ENCODE measurements around the gene BMPR1B.
"Not testable (repeated sequence)": the region's sequence is repeated elsewhere in the genome, so short reads cannot be mapped to it uniquely, and the experiment has no call there.

Gene BMPR1B

DNA sequence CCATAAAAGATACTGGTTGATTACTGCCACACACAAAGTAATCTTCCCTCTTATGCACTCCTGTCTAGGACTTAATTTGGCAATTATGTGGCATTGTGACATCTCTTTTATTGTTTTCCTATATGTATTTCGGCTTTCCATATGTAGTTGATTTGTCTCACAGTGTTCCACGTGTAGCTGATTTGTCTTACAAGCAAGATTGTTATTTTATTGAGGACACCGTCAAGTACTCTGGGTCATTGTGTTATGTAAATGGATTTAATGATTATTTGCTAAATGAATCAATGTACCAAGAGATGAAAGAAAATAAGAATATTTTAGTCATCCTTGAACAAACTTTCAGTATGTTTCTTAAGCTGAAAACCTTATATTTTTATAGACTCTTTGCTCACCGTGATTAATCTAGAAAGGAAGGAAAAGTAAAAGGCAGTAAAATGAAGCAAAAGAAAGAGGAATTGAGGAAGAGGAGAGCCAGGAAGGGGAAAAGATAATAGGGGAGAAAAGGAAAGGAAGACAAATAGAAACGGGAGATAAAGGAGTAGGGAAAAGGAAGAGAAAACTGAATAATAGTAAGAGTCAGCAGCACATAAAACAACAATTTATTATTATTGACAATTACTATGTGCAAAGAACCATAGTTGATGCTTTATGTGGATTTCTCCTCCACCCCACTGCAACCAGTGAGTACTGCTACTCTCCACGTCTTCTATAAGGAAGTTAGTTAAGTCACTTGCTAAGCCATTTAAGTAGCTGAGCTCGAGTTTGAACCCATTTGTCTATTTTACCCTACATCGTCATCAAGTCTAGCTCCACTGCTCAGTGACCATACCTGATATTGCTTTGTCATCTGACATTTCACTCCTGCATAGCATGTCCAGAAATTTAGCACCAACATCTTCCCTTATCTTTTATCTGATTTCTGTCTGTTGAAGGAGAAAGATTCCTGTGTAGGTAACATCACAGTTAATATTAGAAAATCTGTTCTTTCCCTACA lies 336.5 kb downstream of the BMPR1B start:
- no peak for DNase-seq

DNA sequence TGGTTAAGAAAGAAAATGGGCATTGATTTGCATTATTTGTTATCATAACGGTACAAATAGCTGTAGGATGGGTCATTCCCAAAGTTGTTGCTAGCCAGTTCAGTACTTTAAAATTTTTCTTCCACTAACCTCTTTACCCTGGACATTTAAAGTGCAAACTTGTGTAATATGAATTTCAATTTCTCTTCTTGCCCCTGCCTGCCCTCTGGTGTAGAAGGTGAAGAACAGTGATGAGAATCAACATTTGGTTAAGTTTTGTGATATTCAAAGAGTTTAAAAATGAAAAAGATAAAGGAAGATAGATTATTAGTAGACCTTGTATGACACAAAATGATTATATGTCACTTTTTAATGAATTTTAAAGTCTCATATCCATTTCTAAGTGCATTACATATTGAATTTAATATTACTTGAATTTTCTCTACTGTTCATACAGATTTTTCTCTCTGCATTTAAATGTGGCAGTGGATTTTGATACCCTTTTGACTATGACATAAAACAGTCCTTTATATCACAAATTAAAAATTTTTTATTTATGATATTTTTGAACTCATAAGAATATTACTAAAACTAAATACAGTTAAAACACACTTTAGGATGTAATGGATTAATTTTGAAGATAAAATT lies 337.7 kb downstream of the BMPR1B start:
- no peak for DNase-seq

DNA sequence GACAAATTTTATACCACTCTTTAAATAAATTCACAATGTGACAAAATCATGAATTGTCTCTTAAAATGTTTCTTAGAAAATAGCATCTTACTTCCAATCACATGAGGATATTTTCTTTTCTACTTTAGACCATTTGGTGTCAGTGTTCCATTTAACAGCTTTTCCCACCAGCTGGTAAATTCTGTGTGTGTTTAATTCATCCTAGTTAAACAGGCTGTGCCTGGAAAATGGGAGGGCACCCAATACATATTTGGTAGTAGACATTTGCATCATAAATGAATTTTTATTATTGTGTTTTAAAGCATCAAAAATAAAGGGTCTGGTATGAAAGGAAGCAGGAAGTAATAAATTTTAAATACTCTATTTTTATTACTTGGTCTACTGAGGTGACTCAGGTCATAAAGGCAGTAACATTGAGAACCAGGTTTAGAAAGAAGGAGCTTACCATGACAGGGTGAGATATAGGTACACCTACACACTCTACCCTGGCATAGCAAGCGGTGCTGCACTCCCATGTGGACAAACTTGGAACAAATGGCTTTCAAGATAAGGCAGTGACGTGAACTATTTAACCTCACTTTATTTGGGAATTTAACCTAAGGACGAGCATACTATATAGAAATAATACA lies 344.5 kb downstream of the BMPR1B start:
- no peak for DNase-seq

DNA sequence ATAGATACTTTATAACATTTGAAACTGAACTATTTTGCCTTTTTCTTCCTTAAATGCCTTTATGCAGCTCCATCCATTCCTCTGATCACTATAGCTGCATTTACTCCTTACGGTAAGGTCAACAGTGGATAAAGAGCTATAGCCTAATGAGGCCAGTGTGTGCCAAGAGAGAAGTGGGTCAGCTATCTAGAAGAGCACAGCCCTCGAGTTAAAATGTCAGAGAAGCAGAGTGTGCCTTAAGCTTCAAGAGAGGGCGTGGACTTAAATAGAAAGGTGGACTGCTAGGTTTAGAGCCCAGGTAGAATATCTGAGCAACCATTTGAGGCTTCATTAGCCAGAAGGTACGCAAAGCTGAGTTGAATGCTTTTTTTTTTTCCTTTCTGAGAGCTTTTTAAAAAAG lies 347.4 kb downstream of the BMPR1B start:
- no peak for DNase-seq

DNA sequence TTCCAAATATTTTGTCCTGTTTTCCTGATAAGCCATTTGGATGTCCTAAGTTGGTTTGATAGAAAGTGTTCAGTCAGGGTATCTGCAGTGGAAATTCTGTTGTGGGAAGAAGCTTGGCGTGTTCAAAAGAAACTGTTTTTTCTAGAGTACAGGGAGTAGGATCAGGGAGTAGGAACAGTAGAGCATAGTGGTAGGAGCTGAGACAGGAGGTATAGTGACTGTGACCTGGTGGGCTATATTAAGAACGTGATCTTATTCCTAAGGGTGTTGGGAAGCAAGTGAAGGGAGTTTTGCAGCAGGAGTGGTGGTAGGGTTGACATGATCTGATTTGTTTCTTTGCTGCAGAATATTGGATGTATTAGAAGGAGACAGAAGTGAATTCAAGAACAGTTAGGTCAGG lies 348.2 kb downstream of the BMPR1B start:
- DNase-seq = no peak

DNA sequence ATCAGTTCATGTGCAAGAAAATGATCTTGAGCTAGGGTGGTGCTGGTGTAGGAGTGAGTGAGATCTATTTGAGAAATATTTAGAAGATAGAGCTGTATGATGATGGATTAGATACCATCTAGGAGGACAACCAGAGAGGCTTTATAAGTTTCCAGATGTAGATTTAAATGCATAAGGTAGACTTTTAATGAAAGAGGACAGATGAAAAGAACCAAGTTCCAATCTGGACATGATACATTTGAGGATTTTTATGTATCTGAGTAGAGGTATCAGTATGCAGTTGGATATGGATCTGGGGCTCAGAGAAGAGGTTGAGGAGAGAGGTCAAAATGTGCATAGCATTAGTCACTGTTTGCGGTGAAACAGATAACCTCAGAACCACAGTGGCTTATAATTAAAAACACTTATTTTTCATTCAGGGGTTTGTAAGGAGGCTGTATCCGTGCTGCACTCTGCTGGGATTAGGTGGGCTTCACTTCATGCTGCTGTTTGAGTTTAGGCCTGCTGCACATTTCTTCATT lies 348.7 kb downstream of the BMPR1B start:
- no peak for DNase-seq

DNA sequence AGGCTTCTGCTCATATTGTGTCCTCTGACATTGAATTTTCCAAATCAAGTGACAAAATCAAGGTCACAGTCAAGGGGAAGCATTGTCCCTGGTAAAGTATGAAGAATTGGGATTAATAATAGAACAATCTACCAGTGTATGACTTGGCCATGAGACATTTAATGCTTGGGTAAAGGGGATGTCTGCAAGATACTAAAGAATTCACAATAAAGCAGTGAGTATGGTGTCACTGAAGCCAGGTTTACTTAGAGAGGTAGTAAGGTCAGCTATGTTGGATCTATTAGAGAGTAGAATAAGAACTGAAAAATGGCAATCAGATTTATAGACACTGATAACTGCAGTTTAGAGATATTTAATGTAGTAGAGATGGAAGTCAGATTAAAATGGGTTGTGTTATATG lies 349.2 kb downstream of the BMPR1B start:
- no peak for DNase-seq

DNA sequence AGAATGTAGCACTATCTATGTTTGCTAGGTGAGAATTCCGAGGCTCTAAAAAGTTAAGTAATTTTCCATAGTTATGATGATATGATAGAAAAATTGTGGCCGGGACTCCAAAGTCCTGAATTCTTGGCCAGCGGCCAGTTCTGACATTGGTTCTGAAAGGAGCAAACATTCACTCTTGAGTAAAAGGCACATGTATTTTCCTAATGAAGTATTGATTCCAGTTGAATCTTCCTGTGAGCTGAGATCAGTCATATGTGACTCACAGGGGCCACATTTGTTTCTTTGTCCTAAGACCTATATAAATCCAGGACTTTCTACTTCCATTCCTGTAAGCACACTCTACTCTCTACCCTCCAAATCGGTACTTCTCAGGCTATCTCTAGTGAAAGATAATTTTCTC lies 349.9 kb downstream of the BMPR1B start:
- no peak for DNase-seq

DNA sequence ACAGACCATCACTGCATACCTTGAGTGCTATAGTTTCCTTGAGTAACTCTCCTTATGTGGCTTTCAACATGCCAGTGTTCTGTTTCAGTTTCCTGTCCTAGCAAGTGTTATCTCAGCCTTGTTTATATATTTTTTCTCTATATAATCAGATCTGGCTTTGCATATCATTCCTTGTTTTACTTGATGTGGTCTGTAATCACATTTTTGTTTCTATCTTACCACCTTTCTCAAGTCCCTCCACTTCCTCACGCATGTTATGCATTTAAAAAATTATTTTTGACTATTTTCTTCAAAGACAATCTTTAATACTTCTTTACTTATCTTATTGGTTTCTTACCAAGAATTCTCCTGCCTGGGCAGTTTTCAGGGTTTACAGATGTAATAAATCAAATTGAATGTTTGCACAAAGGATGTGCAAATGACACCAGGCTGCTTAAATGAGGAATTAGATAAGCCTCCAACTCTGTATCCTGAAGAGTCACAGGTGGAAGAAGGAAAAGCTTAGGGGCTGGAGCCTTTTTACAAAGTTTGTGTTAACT lies 351.2 kb downstream of the BMPR1B start:
- DNase-seq = no peak

DNA sequence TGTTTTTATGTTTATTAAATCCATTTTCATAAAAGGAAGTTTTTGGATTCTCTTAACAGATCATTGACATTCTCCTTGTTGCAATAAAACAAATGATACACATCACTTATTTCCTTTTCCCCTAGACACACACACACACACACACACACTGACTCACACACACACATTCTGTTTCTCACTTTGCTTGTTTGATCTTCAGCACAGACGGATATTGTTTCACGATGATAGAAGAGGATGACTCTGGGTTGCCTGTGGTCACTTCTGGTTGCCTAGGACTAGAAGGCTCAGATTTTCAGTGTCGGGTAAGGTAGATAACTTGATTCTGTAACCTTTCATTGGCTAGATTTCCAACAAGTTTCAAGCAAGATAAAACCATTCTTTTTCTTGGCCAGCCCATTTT lies 356.8 kb downstream of the BMPR1B start:
- no peak for DNase-seq

DNA sequence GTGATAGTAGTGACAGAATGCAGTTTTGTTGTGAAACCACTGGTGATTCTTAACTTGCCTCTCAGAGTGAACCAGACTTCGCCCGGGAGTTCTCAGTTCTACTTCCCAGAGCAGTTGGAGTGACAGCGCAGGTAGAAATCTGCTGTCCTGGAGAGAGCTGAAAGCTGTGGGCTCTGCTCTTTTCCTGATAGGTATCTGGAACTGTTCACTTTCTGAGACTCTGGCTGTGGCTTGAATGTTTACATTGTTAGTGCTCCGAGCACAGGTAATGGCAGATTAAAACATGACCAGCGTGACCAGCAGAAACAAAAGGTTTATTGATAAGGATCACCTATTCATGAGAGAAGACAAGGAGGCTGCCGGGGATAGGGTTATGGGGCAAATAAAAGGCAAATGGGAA lies 360.7 kb downstream of the BMPR1B start:
- DNase-seq = no peak

DNA sequence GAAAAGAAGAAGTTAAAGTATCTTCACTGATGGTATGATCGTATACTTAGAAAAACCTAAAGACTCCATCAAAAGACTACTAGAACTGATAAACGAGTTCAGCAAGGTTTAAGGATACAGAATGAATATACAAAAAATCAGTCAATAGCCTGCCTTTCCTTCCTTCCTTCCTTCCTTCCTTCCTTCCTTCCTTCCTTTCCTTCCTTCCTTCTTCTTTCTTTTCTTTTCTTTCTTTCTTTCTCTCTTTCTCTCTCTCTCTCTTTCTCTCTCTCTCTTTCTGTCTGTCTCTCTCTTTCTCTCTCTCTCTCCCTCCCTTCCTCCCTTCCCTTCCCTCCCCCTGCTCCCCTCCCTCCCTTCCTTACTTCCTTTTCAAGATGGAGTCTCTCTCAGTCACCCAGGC lies 362.7 kb downstream of the BMPR1B start:
- no peak for DNase-seq

DNA sequence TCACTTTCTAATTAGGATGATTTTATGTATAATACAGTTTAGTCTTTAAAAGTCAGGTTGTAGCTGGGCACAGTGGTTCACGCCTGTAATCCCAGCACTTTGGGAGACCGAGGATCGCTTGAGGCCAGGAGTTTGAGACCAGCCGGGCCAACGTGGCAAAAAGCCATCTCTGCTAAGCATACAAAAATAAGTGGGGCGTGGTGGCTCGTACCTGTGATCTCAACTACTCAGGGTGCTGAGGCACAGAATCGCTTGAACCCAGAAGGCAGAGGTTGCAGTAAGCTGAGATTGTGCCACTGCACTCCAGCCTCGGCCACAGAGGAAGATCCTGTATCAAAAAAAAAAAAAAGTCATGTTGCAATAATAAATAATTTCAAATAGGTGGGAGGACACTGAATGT lies 364.2 kb downstream of the BMPR1B start:
- DNase-seq = no peak

DNA sequence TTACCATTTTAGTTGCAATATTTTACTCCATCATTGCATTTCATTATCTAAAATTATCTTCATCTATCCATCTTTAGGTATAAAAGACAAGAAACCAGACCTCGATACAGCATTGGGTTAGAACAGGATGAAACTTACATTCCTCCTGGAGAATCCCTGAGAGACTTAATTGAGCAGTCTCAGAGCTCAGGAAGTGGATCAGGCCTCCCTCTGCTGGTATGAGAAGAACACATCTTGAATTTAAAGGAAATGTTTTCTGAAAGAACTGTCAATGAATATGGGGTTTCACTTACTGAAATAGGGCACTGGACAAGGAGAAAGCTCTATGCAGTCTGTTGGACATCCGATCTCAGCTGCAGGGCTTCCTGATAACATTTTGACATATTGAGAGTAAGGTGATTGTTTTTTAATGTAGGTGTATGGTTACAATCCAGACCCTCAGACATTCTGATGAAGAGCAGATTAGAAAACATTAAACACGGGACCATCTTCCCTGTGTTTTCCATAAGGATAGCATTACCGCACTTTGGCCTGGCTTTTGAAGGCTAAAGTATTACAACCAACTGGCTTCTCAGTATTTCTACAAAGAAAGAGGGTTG lies 367.2 kb downstream of the BMPR1B start:
- DNase-seq = no peak

DNA sequence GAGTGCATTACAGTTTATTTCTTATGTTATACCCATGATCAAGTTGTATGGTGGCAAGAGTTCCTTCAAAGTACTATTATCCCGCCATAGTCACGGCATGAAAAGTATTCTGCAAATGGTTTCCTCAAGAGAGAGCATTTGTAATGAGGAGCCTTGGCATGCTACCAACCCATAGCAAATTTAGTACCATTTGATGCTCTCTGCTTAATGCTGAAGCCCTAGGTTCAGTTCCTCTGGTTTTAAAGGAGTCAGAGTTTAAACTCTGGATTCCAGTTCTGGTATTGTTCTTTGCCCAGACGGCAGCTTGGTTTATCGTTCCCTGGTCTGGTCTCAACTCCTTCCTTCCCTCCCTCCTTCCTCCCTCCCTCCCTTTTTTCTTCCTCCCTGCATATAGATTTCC lies 371.3 kb downstream of the BMPR1B start:
- no peak for DNase-seq

DNA sequence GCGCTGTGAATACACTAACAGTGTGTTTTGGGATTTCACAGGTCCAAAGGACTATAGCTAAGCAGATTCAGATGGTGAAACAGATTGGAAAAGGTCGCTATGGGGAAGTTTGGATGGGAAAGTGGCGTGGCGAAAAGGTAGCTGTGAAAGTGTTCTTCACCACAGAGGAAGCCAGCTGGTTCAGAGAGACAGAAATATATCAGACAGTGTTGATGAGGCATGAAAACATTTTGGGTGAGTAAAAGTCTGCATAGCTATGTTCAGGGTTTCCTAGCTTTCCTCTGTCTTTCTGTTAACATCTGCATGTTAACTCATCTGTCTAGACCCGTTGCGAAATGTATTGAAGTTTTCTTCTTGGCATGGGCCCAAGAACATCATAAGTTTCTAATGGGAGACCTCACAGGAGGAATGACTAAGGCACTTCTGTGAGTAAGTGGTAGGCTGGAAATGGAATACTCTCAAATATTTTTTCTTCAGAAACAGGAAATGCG lies 372.1 kb downstream of the BMPR1B start:
- DNase-seq = no peak

DNA sequence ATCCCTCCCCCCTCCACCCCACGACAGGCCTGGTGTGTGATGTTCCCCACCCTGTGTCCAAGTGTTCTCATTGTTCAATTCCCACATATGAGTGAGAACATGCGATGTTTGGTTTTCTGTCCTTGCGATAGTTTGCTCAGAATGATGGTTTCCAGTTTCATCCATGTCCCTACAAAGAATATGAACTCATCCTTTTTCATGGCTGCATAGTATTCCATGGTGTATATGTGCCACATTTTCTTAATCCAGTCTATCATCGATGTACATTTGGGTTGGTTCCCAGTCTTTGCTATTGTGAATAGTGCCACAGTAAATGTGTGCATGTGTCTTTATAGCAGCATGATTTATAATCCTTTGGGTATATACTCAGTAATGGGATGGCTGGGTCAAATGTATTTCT lies 376.3 kb downstream of the BMPR1B start:
- DNase-seq = not testable (repeated sequence)

DNA sequence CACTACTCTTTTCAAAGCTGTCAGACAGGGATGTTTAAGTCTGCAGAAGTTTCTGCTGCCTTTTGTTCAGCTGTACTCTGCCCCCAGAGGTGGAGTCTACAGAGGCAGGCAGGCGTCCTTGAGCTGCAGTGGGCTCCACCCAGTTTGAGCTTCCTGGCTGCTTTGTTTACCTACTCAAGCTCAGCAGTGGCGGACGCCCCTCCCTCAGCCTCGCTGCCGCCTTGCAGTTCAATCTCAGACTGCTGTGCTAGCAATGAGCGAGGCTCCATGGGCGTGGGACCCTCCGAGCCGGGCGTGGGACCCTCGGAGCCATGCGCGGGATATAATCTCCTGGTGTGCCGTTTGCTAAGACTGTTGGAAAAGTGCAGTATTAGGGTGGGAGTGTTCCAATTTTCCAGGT lies 381.7 kb downstream of the BMPR1B start:
- DNase-seq = not testable (repeated sequence)

DNA sequence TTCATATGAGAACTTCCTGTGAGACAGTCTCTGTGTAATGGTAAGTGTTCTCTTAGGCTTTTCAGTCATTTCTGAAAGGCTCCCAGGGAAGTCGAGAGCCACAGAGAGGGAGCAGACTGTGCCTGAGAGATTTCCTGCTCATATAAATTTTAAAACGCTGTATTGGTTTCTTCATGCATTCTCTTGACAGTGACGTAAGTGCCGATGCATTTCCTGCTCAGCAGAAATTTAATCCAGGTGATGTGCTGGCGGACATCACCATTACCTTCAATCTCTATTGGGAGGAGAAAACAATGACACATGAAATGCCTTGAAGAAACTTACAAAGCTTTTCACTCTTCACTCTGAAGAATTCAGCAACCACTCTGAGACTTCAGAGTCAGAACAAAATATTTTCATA lies 383.6 kb downstream of the BMPR1B start:
- DNase-seq = no peak

DNA sequence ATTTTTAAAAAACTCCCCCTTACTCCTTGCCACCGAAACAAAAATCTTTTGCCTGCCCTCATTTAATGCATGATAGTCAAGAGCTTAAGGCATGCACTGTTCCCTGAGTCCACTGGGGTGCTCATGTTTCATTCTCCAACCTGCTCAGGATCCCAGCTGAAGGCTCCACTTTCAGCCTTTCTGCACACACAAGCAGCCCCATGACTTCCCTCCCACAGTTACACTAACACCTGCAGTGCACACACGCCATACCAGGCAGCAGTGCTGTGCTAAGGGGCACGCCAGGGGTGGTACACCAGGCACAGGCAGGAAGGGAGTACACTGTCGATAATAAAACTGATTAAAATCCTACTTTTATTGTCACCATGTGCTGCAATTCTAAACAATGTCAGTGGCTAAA lies 385.2 kb downstream of the BMPR1B start:
- no peak for DNase-seq

DNA sequence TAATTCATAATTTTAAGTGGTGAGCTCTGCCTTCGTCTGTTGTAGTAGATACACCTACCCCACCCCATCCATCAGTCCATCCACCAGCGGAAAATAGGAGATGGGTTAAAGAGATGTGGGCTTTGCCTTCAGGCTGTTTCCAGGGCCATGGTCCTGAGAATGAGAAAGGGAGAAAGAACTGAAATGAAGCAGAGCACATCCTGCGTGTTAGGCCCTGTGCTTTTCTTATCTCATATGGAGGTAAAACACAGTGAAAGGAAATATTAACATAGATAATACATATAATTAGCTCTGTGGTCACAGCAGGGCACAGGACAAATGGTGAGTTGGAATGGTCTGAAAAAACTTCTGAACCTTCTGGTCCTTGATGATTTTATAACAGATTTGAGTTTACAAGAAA lies 393.5 kb downstream of the BMPR1B start:
- DNase-seq = no peak

DNA sequence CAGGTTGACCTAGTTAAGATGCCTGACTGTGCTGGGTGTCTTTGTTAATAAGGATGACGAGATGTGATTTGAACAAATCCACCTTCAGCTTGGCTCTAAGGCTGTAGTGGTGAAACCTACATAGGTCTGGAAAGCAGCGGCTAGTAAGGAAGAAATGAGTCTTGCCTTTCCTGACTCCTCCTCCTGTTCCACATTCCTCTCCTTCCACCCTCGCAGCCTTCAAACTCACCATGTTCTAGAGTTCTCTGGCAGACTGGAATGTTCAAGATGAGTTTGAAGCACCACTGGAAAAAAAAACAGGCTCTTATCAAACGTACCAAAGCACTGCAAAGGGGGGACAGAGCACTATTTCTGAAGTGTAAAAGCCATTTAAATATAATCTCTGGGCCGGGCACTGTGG lies 395.4 kb downstream of the BMPR1B start:
- no peak for DNase-seq

Data from NCI-H1048 (cell line).